Vagina (tissue), 2 donors: Measurements from ENCODE around the gene ARID1B. TPM values are rescaled to one million over a fixed set of nuclear protein-coding genes. Genes with fewer than 3 reads are reported as not detected.

Experiments used
- DNase-seq, 2 donors: peaks; one replicate each; pipeline ENCODE4 v3.0.0-alpha.2; 2017; ENCODE audit errors: extremely low spot score in 2 of 2
- H3K27ac ChIP-seq: fragments of 200-600 bp; sonication (generic); one replicate; pipeline ENCODE4 v1.5.1; 2019
- H3K27me3 ChIP-seq: fragments of 200-600 bp; sonication (generic); one replicate; pipeline ENCODE4 v1.5.1; 2019
- H3K36me3 ChIP-seq, 2 donors: fragments of 200-600 bp; sonication (generic); one replicate each; pipeline ENCODE4 v1.5.1; 2017 to 2019
- H3K4me1 ChIP-seq: fragments of 200-600 bp; sonication (generic); one replicate; pipeline ENCODE4 v1.5.1; 2019
- H3K4me3 ChIP-seq, 2 donors: fragments of 200-600 bp; sonication (generic); 1 replicate in 1 of 2; 2 replicates in 1 of 2; pipeline ENCODE4 v1.5.1; 2016 to 2019
- H3K9me3 ChIP-seq: fragments of 200-600 bp; sonication (generic); one replicate; pipeline ENCODE4 v1.5.1; 2019
- POLR2A ChIP-seq, 2 donors: fragments of 450-650 bp; IDR thresholded peaks; one replicate each; pipeline ENCODE4 v1.6.1; 2017; ENCODE audit warnings: antibody characterized with exemption in 2 of 2, mild to moderate bottlenecking in 2 of 2, moderate library complexity in 2 of 2
- POLR2AphosphoS5 ChIP-seq, 2 donors: sonication (generic); formaldehyde crosslinking; IDR thresholded peaks; one replicate each; pipeline ENCODE4 v1.9.0; 2017; ENCODE audit warnings: antibody characterized with exemption in 2 of 2, mild to moderate bottlenecking in 2 of 2, low read depth in 1 of 2; ENCODE audit not compliant: insufficient read depth in 1 of 2
- intact Hi-C: fragments of 100-400 bp; cut with DNase I; formaldehyde crosslinking; loops from one replicate; pipeline ENCODE4 v1.15.1; 2023
- total RNA-seq: library from RNA; depleted of rRNA; stranded (reverse); fragments of >200 nt; gene quantifications from one replicate; pipeline ENCODE4 v1.2.3, GENCODE V29; 2016
- TF ChIP-seq, protein P1 (sequence below), 3 experiments: fragments of 450-650 bp in 2 of 3; fragments of 200-600 bp in 1 of 3; sonication (generic) in 1 of 3; IDR thresholded peaks; one replicate each; pipeline ENCODE4 v1.5.1; 2017 to 2019; ENCODE audit warnings: antibody characterized with exemption in 3 of 3, mild to moderate bottlenecking in 2 of 3, moderate library complexity in 2 of 3

Gene ARID1B
- total RNA-seq, 1 donor from 2014 or later = 141 TPM

DNA sequence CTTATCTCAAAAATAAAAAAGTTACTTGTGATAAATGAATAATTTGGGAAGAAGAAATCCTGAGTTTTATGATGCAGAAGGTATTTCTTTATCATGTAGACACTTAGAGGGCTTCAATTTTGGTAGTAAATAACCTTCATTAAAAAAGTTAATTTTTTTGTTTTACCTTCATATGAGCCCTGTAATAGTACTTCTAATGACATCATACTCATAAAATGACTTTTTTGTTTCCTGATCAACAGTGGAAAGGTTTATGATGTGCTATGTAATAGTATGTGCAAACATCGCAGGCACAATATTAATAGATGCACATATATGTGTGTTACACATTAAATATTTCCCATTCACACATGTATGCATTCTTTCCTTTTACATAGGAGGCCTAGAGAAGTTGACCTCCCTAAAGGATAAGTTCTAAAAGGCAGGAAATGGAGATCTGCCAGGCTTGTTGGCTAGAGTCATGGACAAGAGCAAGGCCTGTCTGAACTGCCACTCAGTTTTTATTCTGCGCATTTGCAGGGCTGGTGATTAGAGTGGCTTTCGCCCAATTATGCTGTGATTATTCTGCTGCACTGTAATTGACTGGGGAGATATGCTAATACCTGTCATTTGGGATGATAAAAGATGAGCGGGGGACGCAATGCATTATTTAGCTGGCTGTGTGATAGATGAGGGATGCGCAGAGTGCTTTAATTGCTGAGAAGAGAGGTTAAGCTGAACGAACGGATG is 273.5 kb downstream of the ARID1B start:
- Histone ChIP-seq H3K9me3 (no peaks in the 10 kb centered on the region), H3K4me1 (peaks cover 39% of the 10 kb centered on the region), H3K4me3 (no peak overlapping the region), H3K36me3 (no peaks in the 10 kb centered on the region), H3K27ac (no peak overlapping the region), H3K27me3 (no peaks in the 10 kb centered on the region)
- intact Hi-C loops = no loop called here
- TF ChIP-seq POLR2A (IDR thresholded peaks at IDR 0.05) (no peak), POLR2AphosphoS5 (IDR thresholded peaks at IDR 0.05; ENCODE audit: insufficient read depth in 1 of 2, low read depth in 1 of 2) (no peak)
- TF ChIP-seq, protein P1, sequence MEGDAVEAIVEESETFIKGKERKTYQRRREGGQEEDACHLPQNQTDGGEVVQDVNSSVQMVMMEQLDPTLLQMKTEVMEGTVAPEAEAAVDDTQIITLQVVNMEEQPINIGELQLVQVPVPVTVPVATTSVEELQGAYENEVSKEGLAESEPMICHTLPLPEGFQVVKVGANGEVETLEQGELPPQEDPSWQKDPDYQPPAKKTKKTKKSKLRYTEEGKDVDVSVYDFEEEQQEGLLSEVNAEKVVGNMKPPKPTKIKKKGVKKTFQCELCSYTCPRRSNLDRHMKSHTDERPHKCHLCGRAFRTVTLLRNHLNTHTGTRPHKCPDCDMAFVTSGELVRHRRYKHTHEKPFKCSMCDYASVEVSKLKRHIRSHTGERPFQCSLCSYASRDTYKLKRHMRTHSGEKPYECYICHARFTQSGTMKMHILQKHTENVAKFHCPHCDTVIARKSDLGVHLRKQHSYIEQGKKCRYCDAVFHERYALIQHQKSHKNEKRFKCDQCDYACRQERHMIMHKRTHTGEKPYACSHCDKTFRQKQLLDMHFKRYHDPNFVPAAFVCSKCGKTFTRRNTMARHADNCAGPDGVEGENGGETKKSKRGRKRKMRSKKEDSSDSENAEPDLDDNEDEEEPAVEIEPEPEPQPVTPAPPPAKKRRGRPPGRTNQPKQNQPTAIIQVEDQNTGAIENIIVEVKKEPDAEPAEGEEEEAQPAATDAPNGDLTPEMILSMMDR (IDR thresholded peaks at IDR 0.05) = no peak
- DNase-seq = no peak

DNA sequence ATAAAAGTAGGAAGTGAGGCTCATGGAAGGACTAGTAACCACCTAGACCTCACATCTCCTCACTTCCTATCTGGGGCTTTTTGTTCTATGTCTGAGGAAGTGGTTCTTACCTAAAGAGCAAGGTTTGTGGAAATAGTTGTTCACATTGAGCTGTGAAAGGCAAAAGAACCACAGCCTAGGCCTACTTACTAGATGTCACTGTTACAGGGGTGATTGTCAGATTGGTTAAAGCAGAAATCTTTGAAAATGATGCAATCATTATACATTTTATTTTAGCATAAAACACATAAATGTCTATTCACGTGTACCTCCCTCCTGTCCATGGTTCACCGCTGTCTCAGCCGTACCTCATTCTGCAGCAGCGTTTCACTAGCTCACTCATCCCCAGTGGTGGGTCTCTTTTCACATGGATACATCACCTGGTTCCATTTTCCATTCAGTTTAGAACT is 277.4 kb downstream of the ARID1B start:
- no peak for TF ChIP-seq POLR2AphosphoS5 (IDR thresholded peaks at IDR 0.05; ENCODE audit: insufficient read depth in 1 of 2, low read depth in 1 of 2)
- no peak for DNase-seq
- Histone ChIP-seq H3K4me1 (peaks cover 16% of the 10 kb centered on the region), H3K4me3 (no peak overlapping the region), H3K9me3 (no peaks in the 10 kb centered on the region), H3K36me3 (no peaks in the 10 kb centered on the region), H3K27me3 (no peaks in the 10 kb centered on the region), H3K27ac (no peak overlapping the region)
- intact Hi-C loops = no loop called here

DNA sequence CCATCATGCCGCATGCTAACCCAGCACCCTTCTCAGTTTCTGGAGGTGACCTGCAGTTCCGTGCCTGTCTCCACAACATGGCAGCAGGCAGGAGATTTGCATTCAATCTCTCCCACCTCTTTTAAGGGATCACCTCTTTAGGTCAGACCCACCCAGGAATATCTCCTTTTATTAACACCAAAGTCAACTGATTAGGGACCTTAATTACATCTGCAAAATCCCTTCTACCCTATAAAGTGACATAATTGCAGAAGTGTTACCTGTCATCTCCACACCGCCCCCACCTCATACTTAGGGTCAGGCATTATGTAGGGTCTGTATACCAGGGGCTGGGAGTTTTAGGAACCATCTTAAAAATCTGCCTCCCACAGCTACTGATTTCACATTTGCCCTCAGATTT is 278.7 kb downstream of the ARID1B start:
- no peaks in the 10 kb centered on the region for H3K36me3 ChIP-seq
- intact Hi-C loops = no loop called here
- no peak for DNase-seq
- H3K4me3 ChIP-seq = no peak overlapping the region
- H3K27ac ChIP-seq = no peak overlapping the region
- H3K9me3 ChIP-seq = no peaks in the 10 kb centered on the region
- TF ChIP-seq, protein P1 (IDR thresholded peaks at IDR 0.05) = no peak
- TF ChIP-seq POLR2AphosphoS5 (IDR thresholded peaks at IDR 0.05; ENCODE audit: insufficient read depth in 1 of 2, low read depth in 1 of 2) (no peak), POLR2A (IDR thresholded peaks at IDR 0.05) (no peak)
- peaks cover 15% of the 10 kb centered on the region for H3K4me1 ChIP-seq
- no peaks in the 10 kb centered on the region for H3K27me3 ChIP-seq

DNA sequence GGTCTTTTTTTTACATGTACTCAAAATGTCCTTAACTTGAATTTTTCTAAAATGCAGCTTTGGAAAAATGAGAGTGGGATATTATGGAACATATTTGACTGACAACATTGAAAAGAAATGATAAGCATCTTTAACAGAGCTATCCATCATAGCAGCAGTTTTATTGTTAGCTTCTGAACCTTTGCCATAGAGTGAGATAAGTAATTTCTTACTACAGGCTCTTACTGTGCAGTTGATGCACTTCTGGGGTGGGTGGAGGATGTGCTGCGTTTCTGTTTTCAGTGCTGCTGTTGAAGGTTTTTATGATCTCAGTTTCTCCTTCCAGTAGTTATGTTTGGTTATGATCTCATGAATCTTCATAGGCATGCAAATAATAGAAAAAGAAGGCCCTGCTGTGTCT is 279.1 kb downstream of the ARID1B start:
- Histone ChIP-seq H3K4me1 (peaks cover 12% of the 10 kb centered on the region), H3K4me3 (no peak overlapping the region), H3K27me3 (no peaks in the 10 kb centered on the region), H3K36me3 (no peaks in the 10 kb centered on the region), H3K9me3 (no peaks in the 10 kb centered on the region), H3K27ac (no peak overlapping the region)
- TF ChIP-seq, protein P1 (IDR thresholded peaks at IDR 0.05) = no peak
- no peak for TF ChIP-seq POLR2A (IDR thresholded peaks at IDR 0.05)
- no peak for TF ChIP-seq POLR2AphosphoS5 (IDR thresholded peaks at IDR 0.05; ENCODE audit: insufficient read depth in 1 of 2, low read depth in 1 of 2)
- no peak for DNase-seq
- intact Hi-C loops = no loop called here

DNA sequence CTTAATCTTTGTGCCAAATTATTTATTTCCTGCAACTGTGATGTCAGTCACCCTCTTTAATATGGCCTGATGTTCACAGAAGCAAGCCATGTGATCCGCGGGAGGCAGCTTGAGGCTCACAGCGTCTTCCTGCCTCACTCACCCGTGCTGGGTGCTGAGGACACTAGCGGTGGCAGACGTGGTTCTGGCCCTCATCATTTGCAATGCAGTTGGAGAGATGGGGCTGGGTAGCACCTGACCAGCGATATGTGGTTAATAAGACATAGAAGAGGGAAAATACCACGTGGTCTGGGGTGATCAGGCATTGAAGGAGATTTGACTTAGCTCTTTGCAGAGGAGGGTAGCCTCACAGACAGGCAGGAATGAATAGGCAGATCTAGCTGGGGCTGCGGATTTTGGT is 281.4 kb downstream of the ARID1B start:
- H3K4me1 ChIP-seq = peaks cover 19% of the 10 kb centered on the region
- TF ChIP-seq POLR2AphosphoS5 (IDR thresholded peaks at IDR 0.05; ENCODE audit: insufficient read depth in 1 of 2, low read depth in 1 of 2) (no peak), POLR2A (IDR thresholded peaks at IDR 0.05) (no peak)
- TF ChIP-seq, protein P1 (IDR thresholded peaks at IDR 0.05) = no peak
- no peaks in the 10 kb centered on the region for H3K27me3 ChIP-seq
- no peak overlapping the region for H3K27ac ChIP-seq
- H3K9me3 ChIP-seq = no peaks in the 10 kb centered on the region
- H3K36me3 ChIP-seq = no peaks in the 10 kb centered on the region
- intact Hi-C loops = no loop called here
- DNase-seq = no peak
- no peak overlapping the region for H3K4me3 ChIP-seq
